Kidney (tissue), 14 donors: Measurements from ENCODE around the gene KANK2. TPM values are rescaled to one million over a fixed set of nuclear protein-coding genes. Genes with fewer than 3 reads are reported as not detected.

Experiments
- DNase-seq, 5 donors: peaks; one replicate each; pipeline ENCODE4 v3.0.0-alpha.2; 2013 to 2020
- FAIRE-seq: peaks from 2 replicates; lab custom pipeline; 2012; peaks lifted over from hg19 to GRCh38; lab: Jason Lieb, UNC
- H3K27ac ChIP-seq, 2 donors: one replicate each; pipeline ENCODE4 v1.7.0; 2013; ENCODE audit warnings: low read depth in 2 of 2, low read length in 2 of 2, inconsistent platforms in 1 of 2
- H3K27me3 ChIP-seq: one replicate; pipeline ENCODE4 v1.7.1; 2013; ENCODE audit warnings: low read length, inconsistent platforms; ENCODE audit not compliant: control insufficient read depth, insufficient read depth
- H3K36me3 ChIP-seq, 3 donors: one replicate each; pipeline versions ENCODE4 v1.7.0 to v1.7.1; 2013; ENCODE audit warnings: low read length in 3 of 3, control low read depth in 1 of 3, inconsistent platforms in 1 of 3; ENCODE audit not compliant: insufficient read depth in 3 of 3, control insufficient read depth in 2 of 3
- H3K4me1 ChIP-seq, 3 donors: one replicate each; pipeline versions ENCODE4 v1.7.0 to v1.7.1; 2013; ENCODE audit warnings: low read length in 3 of 3, inconsistent platforms in 1 of 3, low read depth in 1 of 3; ENCODE audit not compliant: control insufficient read depth in 2 of 3, insufficient read depth in 2 of 3
- H3K4me3 ChIP-seq, 3 donors: one replicate each; pipeline versions ENCODE4 v1.7.0 to v1.8.1; 2013; ENCODE audit warnings: low read length in 3 of 3, control low read depth in 1 of 3, inconsistent platforms in 1 of 3
- H3K9ac ChIP-seq, 3 donors: one replicate each; pipeline versions ENCODE4 v1.7.0 to v1.7.1; 2013; ENCODE audit warnings: low read length in 3 of 3, control low read depth in 1 of 3, inconsistent platforms in 1 of 3
- H3K9me3 ChIP-seq, 3 donors: one replicate each; pipeline versions ENCODE4 v1.7.0 to v1.7.1; 2013; ENCODE audit warnings: low read length in 3 of 3, control low read depth in 1 of 3, inconsistent platforms in 1 of 3; ENCODE audit not compliant: control insufficient read depth in 2 of 3, insufficient read depth in 1 of 3
- CTCF ChIP-seq: IDR thresholded peaks from 3 replicates; pipeline ENCODE4 v1.5.1; 2012; ENCODE audit warnings: mild to moderate bottlenecking, moderate library complexity, borderline replicate concordance; ENCODE audit not compliant: insufficient read depth; ENCODE audit errors: extremely low read depth
- intact Hi-C: fragments of 100-400 bp; cut with DNase I; formaldehyde crosslinking; loops from one replicate; pipeline ENCODE4 v1.11.1; 2022
- polyA plus RNA-seq: library from polyadenylated mRNA; stranded (reverse); fragments of 350-450 nt; fragmentation: Illumina TruSeq; extraction: RNeasy Lipid Tissue Mini Kit (QIAGEN cat#74804); gene quantifications from one replicate; pipeline ENCODE4 v1.2.3, GENCODE V29; 2014; ENCODE audit warnings: low read depth, low replicate concordance; ENCODE audit not compliant: insufficient read depth
- total RNA-seq: library from RNA; stranded (reverse); fragmentation: NEBNext Ultra II Directional; extraction: Animal tissue kit (Norgen Biotek cat#: 25700); gene quantifications from one replicate; pipeline ENCODE4 v1.2.1, GENCODE V29; 2021
- donor health status: control.
- donor health status: control.
- donor health status: control.
- donor health status: control.
- donor health status: control.
- donor health status: DM: yes; HTN: yes; CAD: no.
- donor health status: Normal renal cell carcinoma (clear cell type).

The KANK2 gene
- total and polyA plus RNA-seq, 2 donors from 2014 or later = 37.5 to 119 TPM

- peak overlapping the region in 1 of 3 donors; percentile 32 for H3K9ac ChIP-seq
- DNase-seq = peak; percentile 61 to 92 (median 76)
- no peak for TF ChIP-seq CTCF
- no peak for FAIRE-seq
- H3K27me3 ChIP-seq = no peaks in the 10 kb centered on the region
- H3K27ac ChIP-seq = peak overlapping the region in 1 of 2 donors; percentile 65
- H3K4me1 ChIP-seq = peaks cover 2 to 27% (median 11%) of the 10 kb centered on the region in 3 donors
- peaks cover 2 to 15% (median 10%) of the 10 kb centered on the region in 3 donors for H3K36me3 ChIP-seq
- intact Hi-C loops = no loop called here
- peak overlapping the region; percentile 16 to 42 (median 41) for H3K4me3 ChIP-seq
- no peaks in the 10 kb centered on the region for H3K9me3 ChIP-seq
Measured at GRCh38 chr19:11194656-11195558, 2.4 kb downstream of the KANK2 start.

GRCh38 chr19:11194173-11194572 is 3.2 kb downstream of the KANK2 start:
- Histone ChIP-seq H3K27me3 (no peaks in the 10 kb centered on the region), H3K9me3 (no peaks in the 10 kb centered on the region), H3K27ac (peak overlapping the region in 1 of 2 donors; percentile 41), H3K9ac (no peak overlapping the region), H3K36me3 (peaks cover 2 to 10% (median 8%) of the 10 kb centered on the region in 3 donors), H3K4me1 (peaks cover 2 to 27% (median 7%) of the 10 kb centered on the region in 3 donors), H3K4me3 (no peak overlapping the region)
- intact Hi-C loops = no loop called here
- DNase-seq = no peak
- no peak for TF ChIP-seq CTCF
- FAIRE-seq = no peak

- DNase-seq (peak in 1 of 5 donors; percentile 76), FAIRE-seq (no peak)
- Histone ChIP-seq H3K27me3 (no peaks in the 10 kb centered on the region), H3K4me3 (no peak overlapping the region), H3K9ac (no peak overlapping the region), H3K27ac (no peak overlapping the region), H3K4me1 (peaks cover 2 to 23% (median 3%) of the 10 kb centered on the region in 3 donors), H3K9me3 (no peaks in the 10 kb centered on the region), H3K36me3 (peaks cover 2 to 10% (median 8%) of the 10 kb centered on the region in 3 donors)
- TF ChIP-seq CTCF = no peak
- intact Hi-C loops = no loop called here
Measured at GRCh38 chr19:11192957-11193939, 4.1 kb downstream of the KANK2 start.
